Loucy (cell line): ENCODE measurements around the gene CRYBG3.

Source experiments
- EZH2phosphoT487 ChIP-seq: fragments of 200-600 bp; IDR thresholded peaks from 2 replicates; pipeline ENCODE4 v1.6.1; 2018; ENCODE audit warnings: antibody characterized with exemption, mild to moderate bottlenecking, moderate library complexity, borderline replicate concordance
- TF ChIP-seq, protein P1 (sequence below): fragments of 200-600 bp; sonication (generic); conservative IDR thresholded peaks from 2 replicates; pipeline ENCODE4 v1.5.1; 2014; ENCODE audit warnings: mild to moderate bottlenecking, antibody characterized with exemption, low read length

DNA sequence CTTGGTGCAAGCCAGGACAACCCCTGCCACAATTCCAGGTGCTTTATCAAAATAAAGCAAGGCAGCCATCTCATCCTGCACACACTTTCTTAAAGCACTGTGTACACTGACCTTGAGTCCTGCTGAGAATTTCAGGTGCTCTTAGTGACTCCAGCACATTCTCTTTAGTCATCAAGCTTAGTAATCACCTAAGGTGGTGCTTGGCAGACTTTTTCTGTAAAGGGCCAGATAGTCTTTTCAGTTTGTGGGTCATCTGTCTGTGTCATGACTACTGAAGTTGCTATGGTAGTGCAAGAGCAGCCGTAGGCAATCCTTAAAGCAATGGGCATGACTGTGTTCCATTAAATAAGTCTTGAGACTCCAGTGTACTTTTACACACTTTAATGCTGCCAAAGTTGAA is 114.0 kb downstream of the CRYBG3 start:
- TF ChIP-seq, protein P1, sequence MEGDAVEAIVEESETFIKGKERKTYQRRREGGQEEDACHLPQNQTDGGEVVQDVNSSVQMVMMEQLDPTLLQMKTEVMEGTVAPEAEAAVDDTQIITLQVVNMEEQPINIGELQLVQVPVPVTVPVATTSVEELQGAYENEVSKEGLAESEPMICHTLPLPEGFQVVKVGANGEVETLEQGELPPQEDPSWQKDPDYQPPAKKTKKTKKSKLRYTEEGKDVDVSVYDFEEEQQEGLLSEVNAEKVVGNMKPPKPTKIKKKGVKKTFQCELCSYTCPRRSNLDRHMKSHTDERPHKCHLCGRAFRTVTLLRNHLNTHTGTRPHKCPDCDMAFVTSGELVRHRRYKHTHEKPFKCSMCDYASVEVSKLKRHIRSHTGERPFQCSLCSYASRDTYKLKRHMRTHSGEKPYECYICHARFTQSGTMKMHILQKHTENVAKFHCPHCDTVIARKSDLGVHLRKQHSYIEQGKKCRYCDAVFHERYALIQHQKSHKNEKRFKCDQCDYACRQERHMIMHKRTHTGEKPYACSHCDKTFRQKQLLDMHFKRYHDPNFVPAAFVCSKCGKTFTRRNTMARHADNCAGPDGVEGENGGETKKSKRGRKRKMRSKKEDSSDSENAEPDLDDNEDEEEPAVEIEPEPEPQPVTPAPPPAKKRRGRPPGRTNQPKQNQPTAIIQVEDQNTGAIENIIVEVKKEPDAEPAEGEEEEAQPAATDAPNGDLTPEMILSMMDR, result no peak
- TF ChIP-seq EZH2phosphoT487, result no peak
